ENCODE measurements around the gene AKAP17A. TPM values are rescaled to one million over a fixed set of nuclear protein-coding genes. Genes with fewer than 3 reads are reported as not detected.
"Not testable (repeated sequence)": the region's sequence is repeated elsewhere in the genome, so short reads cannot be mapped to it uniquely, and the experiment has no call there.

Gene AKAP17A
- total RNA-seq, 4 donors from 2014 or later, result 53.7 to 134 (median 97.7) TPM

GRCh38 chrX:1558761-1559468, 32.5 kb upstream of the AKAP17A start:
- no peak for DNase-seq
- in situ Hi-C loops (cut with MboI; ENCODE audit: low pct_ligation_motif_present in 1 of 4, low pct_unique_long_range_greater_than_20kb in 1 of 4, low sequenced_read_pairs in 3 of 4) (no loop called here), intact Hi-C loops (cut with DNase I; ENCODE audit: low total_unique reads) (no loop called here)
- no peaks in the 10 kb centered on the region for H3K27me3 ChIP-seq
- no peaks in the 10 kb centered on the region for H3K9me3 ChIP-seq
- H3K4me1 ChIP-seq, result no peaks in the 10 kb centered on the region
- H3K27ac ChIP-seq, result no peak overlapping the region
- TF ChIP-seq EP300 (IDR thresholded peaks at IDR 0.05; ENCODE audit: low read depth) (no peak), POLR2AphosphoS5 (IDR thresholded peaks at IDR 0.05) (no peak), POLR2A (IDR thresholded peaks at IDR 0.05) (no peak), CTCF (IDR thresholded peaks at IDR 0.05) (no peak)
- no peaks in the 10 kb centered on the region for H3K36me3 ChIP-seq
- H3K4me3 ChIP-seq, result no peak overlapping the region
- 73 to 90% methylated on average over 3 to 13 of the region's 13 CpGs for WGBS, 2 donors (ENCODE audit: low coverage in 1 of 2)

- Histone ChIP-seq H3K27ac (no peak overlapping the region), H3K36me3 (no peaks in the 10 kb centered on the region), H3K27me3 (no peaks in the 10 kb centered on the region), H3K4me1 (no peaks in the 10 kb centered on the region), H3K9me3 (no peaks in the 10 kb centered on the region), H3K4me3 (no peak overlapping the region)
- in situ Hi-C loops (cut with MboI; ENCODE audit: low pct_ligation_motif_present in 1 of 4, low pct_unique_long_range_greater_than_20kb in 1 of 4, low sequenced_read_pairs in 3 of 4) (no loop called here), intact Hi-C loops (cut with DNase I; ENCODE audit: low total_unique reads) (no loop called here)
- TF ChIP-seq EP300 (IDR thresholded peaks at IDR 0.05; ENCODE audit: low read depth) (no peak), CTCF (IDR thresholded peaks at IDR 0.05) (no peak), POLR2A (IDR thresholded peaks at IDR 0.05) (no peak), POLR2AphosphoS5 (IDR thresholded peaks at IDR 0.05) (no peak)
- DNase-seq, result no peak
- 55 to 60% methylated on average over 2 of the region's 2 CpGs for WGBS, 2 donors (ENCODE audit: low coverage in 1 of 2)
These were observed 30.2 kb upstream of the AKAP17A start for GRCh38 chrX:1561164-1561563.

GRCh38 chrX:1564077-1564476, 27.3 kb upstream of the AKAP17A start:
- WGBS, 2 donors (ENCODE audit: low coverage in 1 of 2), result 81 to 91% methylated on average over 7 of the region's 7 CpGs
- H3K27ac ChIP-seq; in situ Hi-C loops (cut with MboI; ENCODE audit: low pct_ligation_motif_present in 1 of 4, low pct_unique_long_range_greater_than_20kb in 1 of 4, low sequenced_read_pairs in 3 of 4); H3K4me3 ChIP-seq; intact Hi-C loops (cut with DNase I; ENCODE audit: low total_unique reads); H3K36me3 ChIP-seq; H3K9me3 ChIP-seq; H3K27me3 ChIP-seq; DNase-seq; H3K4me1 ChIP-seq: not testable (repeated sequence)

GRCh38 chrX:1564750-1565683, 26.4 kb upstream of the AKAP17A start:
- in situ Hi-C loops (cut with MboI; ENCODE audit: low pct_ligation_motif_present in 1 of 4, low pct_unique_long_range_greater_than_20kb in 1 of 4, low sequenced_read_pairs in 3 of 4), result no loop called here
- Histone ChIP-seq H3K27me3 (no peaks in the 10 kb centered on the region), H3K4me3 (no peak overlapping the region), H3K4me1 (no peaks in the 10 kb centered on the region), H3K27ac (no peak overlapping the region), H3K9me3 (no peaks in the 10 kb centered on the region), H3K36me3 (no peaks in the 10 kb centered on the region)
- WGBS, 2 donors (ENCODE audit: low coverage in 1 of 2), result 17 to 35% methylated on average over 4 to 10 of the region's 10 CpGs
- intact Hi-C loops (cut with DNase I; ENCODE audit: low total_unique reads), result no loop called here
- no peak for DNase-seq
- no peak for TF ChIP-seq POLR2AphosphoS5 (IDR thresholded peaks at IDR 0.05)
- no peak for TF ChIP-seq CTCF (IDR thresholded peaks at IDR 0.05)
- TF ChIP-seq EP300 (IDR thresholded peaks at IDR 0.05; ENCODE audit: low read depth), result no peak
- TF ChIP-seq POLR2A (IDR thresholded peaks at IDR 0.05), result no peak

GRCh38 chrX:1574181-1574580, 17.2 kb upstream of the AKAP17A start:
- DNase-seq; H3K27ac ChIP-seq; intact Hi-C loops (cut with DNase I; ENCODE audit: low total_unique reads); H3K27me3 ChIP-seq; in situ Hi-C loops (cut with MboI; ENCODE audit: low pct_ligation_motif_present in 1 of 4, low pct_unique_long_range_greater_than_20kb in 1 of 4, low sequenced_read_pairs in 3 of 4); H3K4me1 ChIP-seq; H3K36me3 ChIP-seq; H3K4me3 ChIP-seq; H3K9me3 ChIP-seq: not testable (repeated sequence)
- 85 to 92% methylated on average over 5 to 19 of the region's 19 CpGs for WGBS, 2 donors (ENCODE audit: low coverage in 1 of 2)

All from transverse colon (tissue), 4 donors.